ENCODE results near the gene SERPING1. TPM values are rescaled to one million over a fixed set of nuclear protein-coding genes. Genes with fewer than 3 reads are reported as not detected.
"Not testable (repeated sequence)": the region's sequence is repeated elsewhere in the genome, so short reads cannot be mapped to it uniquely, and the experiment has no call there.

The SERPING1 gene
- total RNA-seq, 1 donor from 2014 or later = 347 TPM

- peak overlapping the region; percentile 77 for H3K4me3 Mint-ChIP-seq (ENCODE audit: unreplicated experiment)
- peak overlapping the region; percentile 83 for H3K27ac Mint-ChIP-seq (ENCODE audit: unreplicated experiment)
- DNase-seq (ENCODE audit: low spot score) = no peak
- H3K9me3 Mint-ChIP-seq (ENCODE audit: unreplicated experiment) = no peaks in the 10 kb centered on the region
- H3K36me3 Mint-ChIP-seq (ENCODE audit: low read depth, unreplicated experiment) = peaks cover 3% of the 10 kb centered on the region
- H3K27me3 Mint-ChIP-seq (ENCODE audit: unreplicated experiment) = peaks cover 32% of the 10 kb centered on the region
- peaks cover 72% of the 10 kb centered on the region for H3K4me1 Mint-ChIP-seq (ENCODE audit: unreplicated experiment)
- TF ChIP-seq, protein P1, sequence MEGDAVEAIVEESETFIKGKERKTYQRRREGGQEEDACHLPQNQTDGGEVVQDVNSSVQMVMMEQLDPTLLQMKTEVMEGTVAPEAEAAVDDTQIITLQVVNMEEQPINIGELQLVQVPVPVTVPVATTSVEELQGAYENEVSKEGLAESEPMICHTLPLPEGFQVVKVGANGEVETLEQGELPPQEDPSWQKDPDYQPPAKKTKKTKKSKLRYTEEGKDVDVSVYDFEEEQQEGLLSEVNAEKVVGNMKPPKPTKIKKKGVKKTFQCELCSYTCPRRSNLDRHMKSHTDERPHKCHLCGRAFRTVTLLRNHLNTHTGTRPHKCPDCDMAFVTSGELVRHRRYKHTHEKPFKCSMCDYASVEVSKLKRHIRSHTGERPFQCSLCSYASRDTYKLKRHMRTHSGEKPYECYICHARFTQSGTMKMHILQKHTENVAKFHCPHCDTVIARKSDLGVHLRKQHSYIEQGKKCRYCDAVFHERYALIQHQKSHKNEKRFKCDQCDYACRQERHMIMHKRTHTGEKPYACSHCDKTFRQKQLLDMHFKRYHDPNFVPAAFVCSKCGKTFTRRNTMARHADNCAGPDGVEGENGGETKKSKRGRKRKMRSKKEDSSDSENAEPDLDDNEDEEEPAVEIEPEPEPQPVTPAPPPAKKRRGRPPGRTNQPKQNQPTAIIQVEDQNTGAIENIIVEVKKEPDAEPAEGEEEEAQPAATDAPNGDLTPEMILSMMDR (IDR thresholded peaks at IDR 0.05; ENCODE audit: unreplicated experiment) = no peak
Observed at GRCh38 chr11:57648801-57649735, 51.6 kb downstream of the SERPING1 start.

DNA sequence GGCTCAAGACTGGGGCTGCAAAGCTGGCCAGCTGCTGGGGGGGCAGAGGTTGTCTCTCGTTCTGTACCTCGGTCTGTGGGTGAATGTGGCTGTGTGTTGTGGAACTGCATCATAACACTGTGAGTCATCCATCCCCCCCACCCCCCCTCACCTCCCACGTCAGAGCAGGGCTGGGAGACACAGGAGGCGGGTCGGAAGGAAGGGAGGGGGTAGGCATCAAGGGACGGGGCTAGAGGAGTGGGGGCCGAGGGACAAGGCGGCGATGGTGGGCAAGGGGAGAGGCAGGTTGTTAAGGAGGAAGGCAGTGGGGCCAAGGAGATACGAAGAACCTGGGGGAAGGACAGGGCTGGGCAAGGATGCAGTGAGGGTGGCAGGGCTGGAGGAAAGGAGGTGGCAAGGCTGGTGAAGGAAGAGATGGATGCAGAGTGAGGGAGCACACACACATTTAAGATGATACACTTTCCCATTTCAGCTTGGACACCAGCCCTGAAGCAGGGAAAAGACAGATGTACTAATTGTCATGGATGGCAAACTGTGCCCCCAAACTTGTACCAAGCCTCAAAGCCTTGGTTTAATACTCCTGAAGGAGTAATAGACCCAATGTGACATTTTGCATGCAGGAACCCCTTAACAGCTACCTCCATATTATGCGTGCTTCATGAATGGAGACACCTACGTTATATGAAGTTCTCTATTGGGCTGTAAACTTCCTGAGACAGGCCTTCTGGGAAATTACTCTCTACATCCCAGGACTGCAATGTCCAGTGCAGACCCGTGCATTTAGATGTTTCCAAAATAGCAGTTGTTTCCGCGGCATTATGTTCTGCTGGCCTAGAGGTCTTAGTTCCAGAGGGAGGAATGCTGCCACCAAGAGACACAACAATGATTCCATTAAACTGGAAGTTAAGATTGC is 52.6 kb downstream of the SERPING1 start, which contains the start of gene YPEL4:
Gene YPEL4, minus strand, starts transcription at position 87 of the 913 bp plus-strand sequence. CDS start 2,805 bp downstream, outside the sequence.
- TF ChIP-seq, protein P1 (IDR thresholded peaks at IDR 0.05; ENCODE audit: unreplicated experiment) = no peak
- Mint-ChIP-seq H3K4me1 (ENCODE audit: unreplicated experiment) (peaks cover 64% of the 10 kb centered on the region), H3K27me3 (ENCODE audit: unreplicated experiment) (peaks cover 31% of the 10 kb centered on the region)

GRCh38 chr11:57650739-57651090 is 53.2 kb downstream of the SERPING1 start:
- Mint-ChIP-seq H3K27ac (ENCODE audit: unreplicated experiment) (peak overlapping the region; percentile 62), H3K27me3 (ENCODE audit: unreplicated experiment) (peaks cover 29% of the 10 kb centered on the region), H3K9me3 (ENCODE audit: unreplicated experiment) (no peaks in the 10 kb centered on the region), H3K4me3 (ENCODE audit: unreplicated experiment) (peak overlapping the region; percentile 10), H3K36me3 (ENCODE audit: low read depth, unreplicated experiment) (peaks cover 3% of the 10 kb centered on the region), H3K4me1 (ENCODE audit: unreplicated experiment) (peaks cover 59% of the 10 kb centered on the region)
- TF ChIP-seq, protein P1 (IDR thresholded peaks at IDR 0.05; ENCODE audit: unreplicated experiment) = no peak
- DNase-seq (ENCODE audit: low spot score) = no peak

More for the DNA sequence above, 52.6 kb downstream of the SERPING1 start, which contains the start of gene YPEL4:
- peaks cover 3% of the 10 kb centered on the region for H3K36me3 Mint-ChIP-seq (ENCODE audit: low read depth, unreplicated experiment)
- H3K4me3 Mint-ChIP-seq (ENCODE audit: unreplicated experiment) = peak within 1 kb of the TSS; percentile 77
- DNase-seq (ENCODE audit: low spot score) = no peak
- no peaks in the 10 kb centered on the region for H3K9me3 Mint-ChIP-seq (ENCODE audit: unreplicated experiment)
- peak within 1 kb of the TSS; percentile 83 for H3K27ac Mint-ChIP-seq (ENCODE audit: unreplicated experiment)

DNA sequence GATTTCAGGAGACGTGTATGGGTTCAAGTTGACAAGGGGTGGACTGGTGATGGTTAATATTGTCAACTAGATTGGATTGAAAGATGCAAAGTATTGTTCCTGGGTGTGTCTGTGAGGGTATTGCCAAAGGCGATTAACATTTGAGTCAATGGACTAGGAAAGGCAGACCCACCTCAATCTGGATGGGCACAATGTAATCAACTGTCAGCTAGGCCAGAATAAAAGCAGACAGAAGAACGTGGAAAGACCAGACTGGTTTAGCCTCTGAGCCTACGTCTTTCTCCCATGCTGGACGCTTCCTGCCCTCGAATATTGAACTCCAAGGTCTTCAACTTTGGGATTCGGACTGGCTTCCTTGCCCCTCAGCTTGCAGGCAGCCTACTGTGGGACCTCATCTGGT is 53.9 kb downstream of the SERPING1 start:
- DNase-seq (ENCODE audit: low spot score) = no peak
- TF ChIP-seq, protein P1 (IDR thresholded peaks at IDR 0.05; ENCODE audit: unreplicated experiment) = no peak
- Mint-ChIP-seq H3K9me3 (ENCODE audit: unreplicated experiment) (no peaks in the 10 kb centered on the region), H3K27me3 (ENCODE audit: unreplicated experiment) (peaks cover 27% of the 10 kb centered on the region), H3K27ac (ENCODE audit: unreplicated experiment) (peak overlapping the region; percentile 62), H3K4me1 (ENCODE audit: unreplicated experiment) (peaks cover 53% of the 10 kb centered on the region), H3K4me3 (ENCODE audit: unreplicated experiment) (no peak overlapping the region), H3K36me3 (ENCODE audit: low read depth, unreplicated experiment) (peaks cover 2% of the 10 kb centered on the region)

GRCh38 chr11:57652230-57652629 is 54.7 kb downstream of the SERPING1 start:
- not testable (repeated sequence) for DNase-seq (ENCODE audit: low spot score); H3K36me3 Mint-ChIP-seq (ENCODE audit: low read depth, unreplicated experiment); H3K9me3 Mint-ChIP-seq (ENCODE audit: unreplicated experiment); H3K27ac Mint-ChIP-seq (ENCODE audit: unreplicated experiment); H3K4me3 Mint-ChIP-seq (ENCODE audit: unreplicated experiment)
- Mint-ChIP-seq H3K4me1 (ENCODE audit: unreplicated experiment) (peaks cover 51% of the 10 kb centered on the region), H3K27me3 (ENCODE audit: unreplicated experiment) (peaks cover 29% of the 10 kb centered on the region)

Data from endothelial cell (in vitro differentiated cells).